Activated CD8-positive, alpha-beta memory T cell treated with anti-CD3 and anti-CD28 coated beads, Interleukin-2, amount 50 U/mL, for 4 hours (primary cell): ENCODE data around the gene EPHA6.
"Not testable (repeated sequence)": the region's sequence is repeated elsewhere in the genome, so short reads cannot be mapped to it uniquely, and the experiment has no call there.

Experiments used
- DNase-seq: peaks from one replicate; pipeline ENCODE4 v3.0.0-alpha.2; 2020

The EPHA6 gene

GRCh38 chr3:96931119-96931862, 116.9 kb downstream of the EPHA6 start:
- no peak for DNase-seq

- DNase-seq = not testable (repeated sequence)
Measured at GRCh38 chr3:96942131-96942530, 127.7 kb downstream of the EPHA6 start.

- DNase-seq = no peak
Measured at GRCh38 chr3:96958856-96959255, 144.5 kb downstream of the EPHA6 start.

- no peak for DNase-seq
Measured at GRCh38 chr3:96959474-96959873, 145.1 kb downstream of the EPHA6 start.

GRCh38 chr3:96959901-96960641, 145.7 kb downstream of the EPHA6 start:
- DNase-seq = no peak

- DNase-seq = no peak
Measured at GRCh38 chr3:96960661-96961330, 146.4 kb downstream of the EPHA6 start.

- DNase-seq = no peak
Measured at GRCh38 chr3:96961576-96961975, 147.2 kb downstream of the EPHA6 start.

- no peak for DNase-seq
Measured at GRCh38 chr3:96966181-96966929, 152.0 kb downstream of the EPHA6 start.

- no peak for DNase-seq
Measured at GRCh38 chr3:96970211-96970610, 155.8 kb downstream of the EPHA6 start.

- DNase-seq = no peak
Measured at GRCh38 chr3:96977671-96978070, 163.3 kb downstream of the EPHA6 start.

- DNase-seq = not testable (repeated sequence)
Measured at GRCh38 chr3:96983716-96984115, 169.3 kb downstream of the EPHA6 start.

GRCh38 chr3:96986241-96986640, 171.8 kb downstream of the EPHA6 start:
- DNase-seq = no peak

- DNase-seq = no peak
Measured at GRCh38 chr3:96991231-96991630, 176.8 kb downstream of the EPHA6 start.

GRCh38 chr3:96991800-96992365, 177.5 kb downstream of the EPHA6 start:
- no peak for DNase-seq

GRCh38 chr3:96994988-96995387, 180.6 kb downstream of the EPHA6 start:
- no peak for DNase-seq

- DNase-seq = no peak
Measured at GRCh38 chr3:96996009-96996408, 181.6 kb downstream of the EPHA6 start.

- DNase-seq = no peak
Measured at GRCh38 chr3:97001611-97002010, 187.2 kb downstream of the EPHA6 start.

- DNase-seq = no peak
Measured at GRCh38 chr3:97009427-97010019, 195.1 kb downstream of the EPHA6 start.

- no peak for DNase-seq
Measured at GRCh38 chr3:97010881-97011657, 196.7 kb downstream of the EPHA6 start.

GRCh38 chr3:97021778-97022177, 207.4 kb downstream of the EPHA6 start:
- no peak for DNase-seq

- not testable (repeated sequence) for DNase-seq
Measured at GRCh38 chr3:97025612-97026011, 211.2 kb downstream of the EPHA6 start.
